H9 (cell line): ENCODE results near the gene SRRM3. TPM values are rescaled to one million over a fixed set of nuclear protein-coding genes. Genes with fewer than 3 reads are reported as not detected.
"Not testable (repeated sequence)": the region's sequence is repeated elsewhere in the genome, so short reads cannot be mapped to it uniquely, and the experiment has no call there.

Experiments used
- DNase-seq: peaks from one replicate; pipeline ENCODE4 v3.0.0-alpha.2; 2017
- H2AFZ ChIP-seq: one replicate; pipeline ENCODE4 v1.6.1; 2013; ENCODE audit warnings: mild to moderate bottlenecking, low read length, control low read depth, moderate library complexity
- H2AK5ac ChIP-seq: 2 replicates; pipeline ENCODE4 v1.6.1; 2013; ENCODE audit warnings: low read length, control low read depth, mixed read lengths; ENCODE audit not compliant: insufficient read length
- H2BK120ac ChIP-seq: one replicate; pipeline ENCODE4 v1.6.1; 2013; ENCODE audit warnings: low read depth, mild to moderate bottlenecking, low read length, control low read depth, inconsistent platforms; ENCODE audit not compliant: poor library complexity, severe bottlenecking
- H2BK12ac ChIP-seq: 2 replicates; pipeline ENCODE4 v1.6.1; 2013; ENCODE audit warnings: low read length, control low read depth, mixed read lengths, low read depth; ENCODE audit not compliant: insufficient read length
- H2BK15ac ChIP-seq: 2 replicates; pipeline ENCODE4 v1.6.1; 2013; ENCODE audit warnings: low read depth, low read length, control low read depth
- H2BK20ac ChIP-seq: one replicate; pipeline ENCODE4 v1.6.1; 2013; ENCODE audit warnings: low read depth, mild to moderate bottlenecking, low read length, control low read depth, inconsistent platforms; ENCODE audit not compliant: poor library complexity, severe bottlenecking
- H2BK5ac ChIP-seq: 2 replicates; pipeline ENCODE4 v1.6.1; 2013; ENCODE audit warnings: low read length, control low read depth, mixed read lengths; ENCODE audit not compliant: insufficient read length
- H3K14ac ChIP-seq: 2 replicates; pipeline ENCODE4 v1.6.1; 2013; ENCODE audit warnings: low read length, control low read depth; ENCODE audit not compliant: insufficient read depth
- H3K18ac ChIP-seq: 2 replicates; pipeline ENCODE4 v1.6.1; 2013; ENCODE audit warnings: low read depth, mild to moderate bottlenecking, mixed read lengths, low read length, control low read depth; ENCODE audit not compliant: insufficient read length
- H3K23ac ChIP-seq: 2 replicates; pipeline ENCODE4 v1.6.1; 2013; ENCODE audit warnings: low read length, control low read depth, mixed read lengths, low read depth; ENCODE audit not compliant: insufficient read length
- H3K23me2 ChIP-seq: 2 replicates; pipeline ENCODE4 v1.6.1; 2013; ENCODE audit warnings: low read depth, mild to moderate bottlenecking, mixed read lengths, low read length, control low read depth; ENCODE audit not compliant: insufficient read length, poor library complexity, severe bottlenecking
- H3K27ac ChIP-seq: 2 replicates; pipeline ENCODE4 v1.5.1; 2013; ENCODE audit warnings: low read length, control low read depth, mixed read lengths, low read depth; ENCODE audit not compliant: insufficient read length
- H3K27me3 ChIP-seq: 2 replicates; pipeline ENCODE4 v1.6.1; 2013; ENCODE audit warnings: low read length, control low read depth, inconsistent platforms; ENCODE audit not compliant: insufficient read depth
- H3K4ac ChIP-seq: 2 replicates; pipeline ENCODE4 v1.6.1; 2013; ENCODE audit warnings: low read depth, mild to moderate bottlenecking, control low read depth, inconsistent platforms, low read length, moderate library complexity
- H3K4me1 ChIP-seq: 2 replicates; pipeline ENCODE4 v1.6.1; 2013; ENCODE audit warnings: low read length, control low read depth, inconsistent platforms; ENCODE audit not compliant: insufficient read depth
- H3K4me2 ChIP-seq: 2 replicates; pipeline ENCODE4 v1.6.1; 2013; ENCODE audit warnings: low read length, control low read depth, mixed read lengths; ENCODE audit not compliant: insufficient read length, insufficient read depth
- H3K56ac ChIP-seq: 2 replicates; pipeline ENCODE4 v1.6.1; 2013; ENCODE audit warnings: low read depth, mild to moderate bottlenecking, mixed read lengths, low read length, control low read depth; ENCODE audit not compliant: insufficient read length
- H3K79me1 ChIP-seq: 2 replicates; pipeline ENCODE4 v1.6.1; 2013; ENCODE audit warnings: low read depth, mild to moderate bottlenecking, moderate library complexity, low read length, control low read depth, inconsistent platforms; ENCODE audit not compliant: insufficient read depth, poor library complexity, severe bottlenecking
- H3K79me2 ChIP-seq: 2 replicates; pipeline ENCODE4 v1.6.1; 2013; ENCODE audit warnings: low read length, control low read depth, inconsistent platforms; ENCODE audit not compliant: insufficient read depth
- H3K9ac ChIP-seq: 2 replicates; pipeline ENCODE4 v1.6.1; 2013; ENCODE audit warnings: low read length, control low read depth, mixed read lengths; ENCODE audit not compliant: insufficient read length; ENCODE audit errors: extremely low read depth
- H3K9me3 ChIP-seq: one replicate; pipeline ENCODE4 v1.6.1; 2013; ENCODE audit warnings: low read depth, low read length, inconsistent platforms; ENCODE audit not compliant: control insufficient read depth
- H3T11ph ChIP-seq: one replicate; pipeline ENCODE4 v1.6.1; 2013; ENCODE audit warnings: mild to moderate bottlenecking, low read length, control low read depth, inconsistent platforms
- H4K20me1 ChIP-seq: one replicate; pipeline ENCODE4 v1.6.1; 2013; ENCODE audit not compliant: control insufficient read depth, insufficient read length, insufficient read depth
- H4K5ac ChIP-seq: 2 replicates; pipeline ENCODE4 v1.6.1; 2013; ENCODE audit warnings: low read depth, mild to moderate bottlenecking, mixed read lengths, low read length, control low read depth; ENCODE audit not compliant: insufficient read length
- H4K8ac ChIP-seq: replicated peaks from 2 replicates; pipeline ENCODE4 v1.6.1; 2013; ENCODE audit warnings: low read length, control low read depth, mixed read lengths, low read depth; ENCODE audit not compliant: insufficient read length
- H4K91ac ChIP-seq: 2 replicates; pipeline ENCODE4 v1.6.1; 2013; ENCODE audit warnings: low read depth, mild to moderate bottlenecking, moderate library complexity, mixed read lengths, low read length, control low read depth; ENCODE audit not compliant: insufficient read length
- H3K27ac Mint-ChIP-seq, 3 experiments: 2 replicates in 2 of 3; 3 replicates in 1 of 3; pipeline ENCODE4 v1.8.0; 2020 to 2021; ENCODE audit warnings: mixed read lengths in 3 of 3, mild to moderate bottlenecking in 1 of 3, moderate library complexity in 1 of 3
- H3K27me3 Mint-ChIP-seq: 2 replicates; pipeline ENCODE4 v1.8.0; 2021; ENCODE audit warnings: low read depth, mild to moderate bottlenecking, moderate library complexity, mixed read lengths
- H3K36me3 Mint-ChIP-seq, 3 experiments: 2 replicates in 2 of 3; 3 replicates in 1 of 3; pipeline ENCODE4 v1.8.0; 2020 to 2021; ENCODE audit warnings: low read depth in 3 of 3, mixed read lengths in 3 of 3; ENCODE audit not compliant: insufficient read depth in 1 of 3
- H3K4me1 Mint-ChIP-seq, 2 experiments: 2 replicates each; pipeline ENCODE4 v1.8.0; 2020; ENCODE audit warnings: mixed read lengths in 2 of 2
- H3K4me3 Mint-ChIP-seq, 2 experiments: 2 replicates in 1 of 2; 3 replicates in 1 of 2; pipeline ENCODE4 v1.8.0; 2020 to 2021; ENCODE audit warnings: mild to moderate bottlenecking in 2 of 2, mixed read lengths in 2 of 2, moderate library complexity in 1 of 2
- H3K9me3 Mint-ChIP-seq, 2 experiments: 2 replicates in 1 of 2; 3 replicates in 1 of 2; pipeline ENCODE4 v1.8.0; 2020; ENCODE audit warnings: mild to moderate bottlenecking in 2 of 2, mixed read lengths in 2 of 2, moderate library complexity in 1 of 2
- CTCF ChIP-seq: fragments of 200-600 bp; sonication (generic); conservative IDR thresholded peaks from 3 replicates; pipeline ENCODE4 v1.8.0; 2021; ENCODE audit warnings: antibody characterized with exemption, mild to moderate bottlenecking
- WGBS: extraction: QIAGEN DNeasy Blood & Tissue Kit; methylation state at CpG from one replicate; pipeline ENCODE4 v1.1.7; 2013; ENCODE audit warnings: missing lambda C conversion rate, low lambda C conversion rate, mixed read lengths; ENCODE audit not compliant: insufficient read length; ENCODE audit errors: extremely low coverage; 5-methylcytosine and 5-hydroxymethylcytosine counted together
- total RNA-seq: library from RNA; stranded (reverse); gene quantifications from 2 replicates; pipeline ENCODE4 v1.2.1, GENCODE V29; 2021

Gene SRRM3
- total RNA-seq, 1 experiment from 2014 or later: 11.0 TPM

- no peak overlapping the region for H3K27ac ChIP-seq
- H3K4me2 ChIP-seq: no peak overlapping the region
- H4K91ac ChIP-seq: no peak overlapping the region
- no peaks in the 10 kb centered on the region for H3K4me1 ChIP-seq
- H3K9ac ChIP-seq: no peak overlapping the region
- H3T11ph ChIP-seq: no peak overlapping the region
- H2AK5ac ChIP-seq: no peak overlapping the region
- no peaks in the 10 kb centered on the region for H3K23me2 ChIP-seq
- no peak overlapping the region for H2AFZ ChIP-seq
- H3K79me2 ChIP-seq: no peaks in the 10 kb centered on the region
- H2BK120ac ChIP-seq: no peak overlapping the region
- no peak overlapping the region for H2BK20ac ChIP-seq
- Mint-ChIP-seq H3K9me3 (no peaks in the 10 kb centered on the region), H3K27ac (no peak overlapping the region), H3K27me3 (no peaks in the 10 kb centered on the region), H3K4me1 (peaks cover 5 to 7% of the 10 kb centered on the region in 2 experiments), H3K36me3 (no peaks in the 10 kb centered on the region; a peak in 1 of 7 replicates), H3K4me3 (no peak overlapping the region)
- H2BK12ac ChIP-seq: no peak overlapping the region
- no peak overlapping the region for H4K5ac ChIP-seq
- H3K79me1 ChIP-seq: no peaks in the 10 kb centered on the region
- no peak overlapping the region for H3K23ac ChIP-seq
- TF ChIP-seq CTCF: no peak
- H3K4ac ChIP-seq: no peak overlapping the region
- no peak overlapping the region for H3K14ac ChIP-seq
- H4K8ac ChIP-seq: no peak overlapping the region
- no peak overlapping the region for H3K18ac ChIP-seq
- H3K56ac ChIP-seq: no peak overlapping the region
- no peaks in the 10 kb centered on the region for H4K20me1 ChIP-seq
- H2BK5ac ChIP-seq: no peak overlapping the region
- no peak for DNase-seq
- H3K9me3 ChIP-seq: no peaks in the 10 kb centered on the region
- WGBS: no CpG with 5 or more reads among the region's 6 CpGs
- H2BK15ac ChIP-seq: no peak overlapping the region
- H3K27me3 ChIP-seq: no peaks in the 10 kb centered on the region
Measured at GRCh38 chr7:76155938-76156337, 45.8 kb upstream of the SRRM3 start.

- H3T11ph ChIP-seq, H2BK20ac ChIP-seq, H3K56ac ChIP-seq, H3K4me1 ChIP-seq, H3K9me3 Mint-ChIP-seq, H2AK5ac ChIP-seq, H4K8ac ChIP-seq, H3K4me3 Mint-ChIP-seq, H3K79me1 ChIP-seq, H3K27me3 Mint-ChIP-seq, H3K4ac ChIP-seq, H3K23me2 ChIP-seq, H3K79me2 ChIP-seq, H2BK12ac ChIP-seq, DNase-seq, H3K4me2 ChIP-seq, H4K91ac ChIP-seq, H3K36me3 Mint-ChIP-seq, H3K27me3 ChIP-seq, H3K14ac ChIP-seq, H3K9me3 ChIP-seq, H4K5ac ChIP-seq, H2BK120ac ChIP-seq, H4K20me1 ChIP-seq, H2AFZ ChIP-seq, H3K18ac ChIP-seq, H2BK15ac ChIP-seq, H3K9ac ChIP-seq, H3K27ac ChIP-seq, H2BK5ac ChIP-seq, H3K23ac ChIP-seq: not testable (repeated sequence)
- Mint-ChIP-seq H3K27ac (peak overlapping the region in 1 of 3 experiments; percentile 24; a peak in 2 of 7 replicates), H3K4me1 (peaks cover 5 to 13% of the 10 kb centered on the region in 2 experiments)
- WGBS: no CpG with 5 or more reads among the region's 2 CpGs
Measured at GRCh38 chr7:76156992-76157685, 44.6 kb upstream of the SRRM3 start.
